Psoas muscle (tissue), 8 donors: ENCODE results near the gene EIF4B. TPM values are rescaled to one million over a fixed set of nuclear protein-coding genes. Genes with fewer than 3 reads are reported as not detected.

ENCODE experiments used
- ATAC-seq, 4 donors: fragments of 200-7000 bp; cut with Tn5 transposase; one replicate each; pipeline ENCODE4 v1.9.1; 2020; ENCODE audit warnings: moderate library complexity in 3 of 4, mild to moderate bottlenecking in 2 of 4
- DNase-seq, 2 donors: peaks; one replicate each; pipeline ENCODE4 v3.0.0-alpha.2; 2020
- H3K27ac ChIP-seq: fragments of 200-600 bp; one replicate; pipeline ENCODE4 v1.8.0; 2022
- H3K27me3 ChIP-seq, 3 donors: fragments of 200-600 bp in 1 of 3; one replicate each; pipeline versions ENCODE4 v1.6.1 to v1.8.0; 2013 to 2022; ENCODE audit warnings: low read length in 2 of 3, mild to moderate bottlenecking in 2 of 3, moderate library complexity in 1 of 3; ENCODE audit not compliant: insufficient read depth in 3 of 3
- H3K36me3 ChIP-seq, 2 donors: fragments of 200-600 bp in 1 of 2; one replicate each; pipeline versions ENCODE4 v1.6.1 to v1.8.0; 2013 to 2022; ENCODE audit warnings: low read depth in 1 of 2, mild to moderate bottlenecking in 1 of 2, moderate library complexity in 1 of 2; ENCODE audit not compliant: insufficient read depth in 1 of 2
- H3K4me1 ChIP-seq: fragments of 200-600 bp; one replicate; pipeline ENCODE4 v1.8.0; 2022
- H3K4me3 ChIP-seq: fragments of 200-600 bp; one replicate; pipeline ENCODE4 v1.8.0; 2022; ENCODE audit warnings: mild to moderate bottlenecking
- H3K9me3 ChIP-seq: fragments of 200-600 bp; one replicate; pipeline ENCODE4 v1.8.0; 2022
- WGBS, 3 donors: extraction: QIAGEN DNeasy Blood & Tissue Kit; methylation state at CpG; one replicate each; pipeline versions ENCODE4 v1.1.6 to v1.1.7; 2013; 5-methylcytosine and 5-hydroxymethylcytosine counted together
- intact Hi-C, 2 donors: fragments of 100-400 bp; cut with DNase I; formaldehyde crosslinking; loops; one replicate each; pipeline versions ENCODE4 v1.11.0 to v1.14.2; 2022
- polyA plus RNA-seq, 3 donors: library from polyadenylated mRNA; stranded (reverse); fragments of 200-250 nt; gene quantifications; one replicate each; pipeline ENCODE4 v1.2.3, GENCODE V29; 2013
- total RNA-seq, 4 donors: library from RNA; stranded (reverse); fragmentation: NEBNext Ultra II Directional in 2 of 4; extraction: Animal tissue kit (Norgen Biotek cat#: 25700) in 2 of 4; gene quantifications; one replicate each; pipeline versions ENCODE4 v1.2.1 to v1.2.4, GENCODE V29; 2021 to 2023
- TF ChIP-seq, protein P1 (sequence below): fragments of 200-600 bp; IDR thresholded peaks from one replicate; pipeline ENCODE4 v1.8.0; 2022; ENCODE audit warnings: antibody characterized with exemption
- donor health status: healthy with polysubstance abuse.
- donor health status: DM: no; HTN: no; CAD: no; lungs with moderate emphysema.
- donor health status: Bipolar disorder and iron deficiency.
- donor health status: healthy.
- donor health status: DM: yes; HTN: yes; CAD: no.
- donor health status: DM: no; HTN: no; CAD: no.
- donor health status: DM: no; HTN: no; CAD: no.
- donor health status: DM: yes; HTN: yes; CAD: no.

Gene EIF4B
- total and polyA plus RNA-seq, 7 donors = 150 to 669 (median 565) TPM

DNA sequence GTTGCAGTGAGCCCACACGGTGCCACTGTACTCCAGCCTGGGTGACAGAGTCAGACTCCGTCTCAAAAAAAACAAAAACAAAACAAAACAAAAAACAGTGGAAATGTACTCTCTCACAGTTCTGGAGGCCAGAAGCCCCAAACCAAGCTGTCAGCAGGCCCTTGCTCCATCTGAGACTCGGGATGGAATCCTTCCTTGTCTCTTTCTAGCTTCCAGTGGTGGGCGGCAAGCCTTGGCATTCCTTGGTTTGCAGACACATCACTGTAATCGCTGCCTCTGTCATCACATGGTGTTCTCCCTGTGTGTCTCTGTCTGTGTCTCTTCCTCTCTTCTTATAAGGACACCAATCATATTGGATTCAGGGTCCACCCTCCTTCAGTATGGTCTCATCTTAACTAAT is 50.0 kb downstream of the EIF4B start:
- no peaks in the 10 kb centered on the region for H3K27me3 ChIP-seq
- no peak overlapping the region for H3K27ac ChIP-seq
- intact Hi-C loops = no loop called here
- no peaks in the 10 kb centered on the region for H3K9me3 ChIP-seq
- no peak for ATAC-seq
- WGBS, 3 donors = 81 to 96% (median 83%) methylated on average over 5 of the region's 5 CpGs
- TF ChIP-seq, protein P1, sequence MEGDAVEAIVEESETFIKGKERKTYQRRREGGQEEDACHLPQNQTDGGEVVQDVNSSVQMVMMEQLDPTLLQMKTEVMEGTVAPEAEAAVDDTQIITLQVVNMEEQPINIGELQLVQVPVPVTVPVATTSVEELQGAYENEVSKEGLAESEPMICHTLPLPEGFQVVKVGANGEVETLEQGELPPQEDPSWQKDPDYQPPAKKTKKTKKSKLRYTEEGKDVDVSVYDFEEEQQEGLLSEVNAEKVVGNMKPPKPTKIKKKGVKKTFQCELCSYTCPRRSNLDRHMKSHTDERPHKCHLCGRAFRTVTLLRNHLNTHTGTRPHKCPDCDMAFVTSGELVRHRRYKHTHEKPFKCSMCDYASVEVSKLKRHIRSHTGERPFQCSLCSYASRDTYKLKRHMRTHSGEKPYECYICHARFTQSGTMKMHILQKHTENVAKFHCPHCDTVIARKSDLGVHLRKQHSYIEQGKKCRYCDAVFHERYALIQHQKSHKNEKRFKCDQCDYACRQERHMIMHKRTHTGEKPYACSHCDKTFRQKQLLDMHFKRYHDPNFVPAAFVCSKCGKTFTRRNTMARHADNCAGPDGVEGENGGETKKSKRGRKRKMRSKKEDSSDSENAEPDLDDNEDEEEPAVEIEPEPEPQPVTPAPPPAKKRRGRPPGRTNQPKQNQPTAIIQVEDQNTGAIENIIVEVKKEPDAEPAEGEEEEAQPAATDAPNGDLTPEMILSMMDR = no peak
- H3K36me3 ChIP-seq = peaks cover 0 to 67% of the 10 kb centered on the region in 2 donors
- H3K4me3 ChIP-seq = no peak overlapping the region
- H3K4me1 ChIP-seq = peaks cover 46% of the 10 kb centered on the region
- peak in 1 of 2 donors; percentile 26 for DNase-seq

- DNase-seq (peak; percentile 12 to 41), ATAC-seq (no peak)
- WGBS, 3 donors = 82 to 87% (median 86%) methylated on average over 7 of the region's 7 CpGs
- TF ChIP-seq, protein P1 = no peak
- Histone ChIP-seq H3K4me1 (peaks cover 45% of the 10 kb centered on the region), H3K36me3 (peaks cover 0 to 73% of the 10 kb centered on the region in 2 donors), H3K4me3 (no peak overlapping the region), H3K27me3 (no peaks in the 10 kb centered on the region), H3K9me3 (no peaks in the 10 kb centered on the region), H3K27ac (no peak overlapping the region)
- intact Hi-C loops = no loop called here
Observed at GRCh38 chr12:53056901-53057300, 50.6 kb downstream of the EIF4B start.

DNA sequence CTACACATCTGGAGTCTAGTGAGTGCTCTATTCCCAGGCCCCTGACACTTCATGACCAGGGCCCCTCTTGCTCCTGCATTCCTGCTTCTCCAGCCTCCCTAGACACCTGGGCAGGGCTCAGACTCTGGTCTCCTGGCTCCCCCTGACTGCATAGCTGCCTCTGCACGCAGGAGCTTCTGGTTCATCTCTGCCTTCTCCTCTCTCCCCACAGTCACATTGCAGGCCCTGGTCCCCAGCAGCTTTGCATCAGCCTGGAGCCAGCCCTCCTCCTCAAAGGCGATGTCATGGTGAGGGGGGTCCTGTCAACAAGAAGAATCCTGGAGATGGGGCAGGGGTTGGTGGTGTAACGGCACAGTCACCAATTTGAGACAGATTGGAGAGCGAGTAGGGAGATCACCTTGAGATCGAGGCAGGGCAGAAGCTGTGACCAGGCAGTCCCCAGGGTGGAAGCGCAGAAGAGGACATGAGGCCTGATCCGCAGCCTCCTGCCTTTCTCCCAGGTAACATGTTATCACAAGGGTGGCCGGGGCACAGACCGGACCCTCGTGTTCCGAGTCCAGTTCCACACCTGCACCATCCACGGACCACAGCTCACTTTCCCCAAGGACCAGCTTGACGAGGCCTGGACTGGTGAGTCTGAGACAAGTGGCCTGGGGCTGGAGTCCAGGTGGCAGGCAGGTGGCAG is 51.7 kb downstream of the EIF4B start:
- DNase-seq = peak in 1 of 2 donors; percentile 12
- intact Hi-C loops = no loop called here
- no peak overlapping the region for H3K4me3 ChIP-seq
- ATAC-seq = no peak
- WGBS, 3 donors = 84 to 86% (median 86%) methylated on average over 13 of the region's 13 CpGs
- peaks cover 42% of the 10 kb centered on the region for H3K4me1 ChIP-seq
- TF ChIP-seq, protein P1 = no peak
- no peak overlapping the region for H3K27ac ChIP-seq
- no peaks in the 10 kb centered on the region for H3K9me3 ChIP-seq
- H3K36me3 ChIP-seq = peaks cover 0 to 84% of the 10 kb centered on the region in 2 donors
- no peaks in the 10 kb centered on the region for H3K27me3 ChIP-seq

DNA sequence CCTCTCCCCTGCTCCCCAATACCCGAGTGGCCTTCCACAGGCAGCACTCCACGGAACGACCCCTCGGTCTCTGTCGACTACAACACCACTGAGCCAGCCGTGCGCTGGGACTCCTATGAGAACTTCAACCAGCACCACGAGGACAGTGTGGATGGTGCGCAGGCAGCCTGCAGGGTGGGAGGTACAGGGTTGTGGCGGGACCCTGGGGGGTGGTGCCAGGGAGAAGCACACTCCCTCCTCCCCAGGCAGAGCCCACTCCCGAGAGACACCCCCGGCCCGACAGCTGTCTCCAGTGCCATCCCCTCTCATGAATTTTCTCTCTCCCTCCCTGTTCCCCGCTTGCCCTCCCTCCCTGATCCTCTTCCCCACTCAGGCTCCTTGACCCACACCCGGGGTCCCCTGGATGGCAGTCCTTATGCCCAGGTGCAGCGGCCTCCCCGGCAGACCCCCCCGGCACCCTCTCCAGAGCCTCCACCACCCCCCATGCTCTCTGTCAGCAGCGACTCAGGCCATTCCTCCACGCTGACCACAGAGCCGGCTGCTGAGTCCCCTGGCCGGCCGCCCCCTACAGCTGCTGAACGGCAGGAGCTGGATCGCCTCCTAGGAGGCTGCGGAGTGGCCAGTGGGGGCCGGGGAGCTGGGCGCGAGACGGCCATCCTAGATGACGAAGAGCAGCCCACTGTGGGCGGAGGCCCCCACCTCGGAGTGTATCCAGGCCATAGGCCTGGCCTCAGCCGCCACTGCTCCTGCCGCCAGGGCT is 52.6 kb downstream of the EIF4B start:
- H3K9me3 ChIP-seq = no peaks in the 10 kb centered on the region
- peaks cover 0 to 90% of the 10 kb centered on the region in 2 donors for H3K36me3 ChIP-seq
- TF ChIP-seq, protein P1 = no peak
- H3K27me3 ChIP-seq = no peaks in the 10 kb centered on the region
- H3K4me3 ChIP-seq = no peak overlapping the region
- DNase-seq = peak; percentile 31 to 57
- intact Hi-C loops = no loop called here
- peaks cover 34% of the 10 kb centered on the region for H3K4me1 ChIP-seq
- WGBS, 3 donors = 69 to 76% (median 73%) methylated on average over 31 to 35 of the region's 35 CpGs
- no peak for ATAC-seq
- H3K27ac ChIP-seq = no peak overlapping the region
